T-helper 1 cell treated with Interleukin-12 subunit alpha and Interleukin-12 subunit beta and Interleukin-4 antibody, amounts not matched to agents 30 ng/mL and 1 ng/mL, for 36 hours (primary cell): ENCODE results near the gene ZNF396. TPM values are rescaled to one million over a fixed set of nuclear protein-coding genes. Genes with fewer than 3 reads are reported as not detected.

Experiments used
- intact Hi-C: fragments of 100-400 bp; cut with micrococcal nuclease; formaldehyde crosslinking; loops from one replicate; pipeline ENCODE4 v1.15.1; 2024
- total RNA-seq: library from RNA; stranded (reverse); gene quantifications from 2 replicates; pipeline ENCODE4 v1.2.3, GENCODE V29; 2022

Gene ZNF396
- total RNA-seq, 1 donor from 2014 or later: 0.66 TPM

DNA sequence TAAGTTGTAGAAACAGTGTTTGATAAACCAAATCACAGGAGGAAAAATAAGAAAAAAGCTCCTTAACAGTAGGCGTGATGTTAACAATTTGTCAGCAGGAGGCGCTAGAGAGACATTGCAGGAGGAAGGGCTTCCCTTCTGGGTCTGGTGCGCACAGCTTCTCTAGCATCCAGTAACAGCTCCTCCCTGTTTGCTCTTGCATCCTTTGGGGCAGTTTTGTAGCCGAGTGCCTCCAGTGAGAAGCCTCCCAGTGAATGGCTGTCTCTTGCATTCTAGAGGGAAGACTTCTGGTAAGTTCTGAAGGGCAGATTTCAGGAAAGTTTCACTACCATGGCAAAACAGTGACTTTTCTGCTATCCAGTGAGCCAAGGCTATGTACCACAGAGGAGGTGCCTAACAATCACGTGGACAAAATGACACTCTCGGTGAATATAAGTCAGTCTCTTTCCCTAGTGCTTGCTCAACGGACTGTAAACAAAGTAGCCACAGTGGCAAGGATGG lies 9.5 kb upstream of the ZNF396 start:
- intact Hi-C loops: loop anchor here (1.0 to 10.0 kb wide), 9 partner anchors 22 to 898 kb away; partner anchors contain the start of genes RMP24 and ZNF24

DNA sequence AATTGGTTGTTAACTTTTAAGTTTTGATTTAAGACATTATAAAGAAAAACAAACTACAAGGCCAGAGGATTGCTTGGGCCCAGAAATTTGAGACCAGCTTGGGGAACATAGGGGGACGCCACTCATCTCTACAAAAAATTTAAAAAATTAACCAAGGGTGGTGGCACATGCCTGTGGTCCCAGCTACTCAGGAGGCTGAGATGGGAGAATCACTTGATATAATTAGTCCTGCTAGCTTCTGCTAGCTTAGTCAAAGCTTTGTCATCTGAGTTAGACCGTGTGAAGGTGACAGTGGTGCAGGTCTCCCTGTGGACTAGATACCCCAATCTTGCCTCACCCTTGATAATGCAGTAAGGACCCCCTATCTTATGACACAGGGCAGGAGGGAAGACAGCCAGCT lies 6.0 kb upstream of the ZNF396 start:
- intact Hi-C loops: loop anchor here (10.0 kb wide), 1 partner anchor 518 kb away; no protein-coding TSS in a partner anchor

DNA sequence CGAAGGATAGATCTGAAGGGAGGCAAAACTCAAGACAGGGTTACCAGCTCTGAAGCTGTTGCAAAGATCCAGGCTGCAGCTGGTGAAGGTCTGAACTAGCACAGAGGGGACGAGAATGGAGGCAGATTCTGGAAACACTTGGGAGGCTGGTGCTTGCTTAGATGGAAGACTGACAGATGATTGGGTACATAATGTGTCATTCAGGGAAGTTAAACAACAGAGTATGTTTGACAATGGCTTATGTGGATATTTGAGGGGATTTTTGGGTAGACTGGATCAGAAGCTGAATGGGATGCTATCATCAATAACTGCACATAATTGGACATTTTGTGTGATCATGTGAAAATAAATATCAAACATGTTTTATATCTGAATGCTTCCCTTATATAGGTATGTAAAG lies 2.3 kb upstream of the ZNF396 start:
- intact Hi-C loops: no loop called here

DNA sequence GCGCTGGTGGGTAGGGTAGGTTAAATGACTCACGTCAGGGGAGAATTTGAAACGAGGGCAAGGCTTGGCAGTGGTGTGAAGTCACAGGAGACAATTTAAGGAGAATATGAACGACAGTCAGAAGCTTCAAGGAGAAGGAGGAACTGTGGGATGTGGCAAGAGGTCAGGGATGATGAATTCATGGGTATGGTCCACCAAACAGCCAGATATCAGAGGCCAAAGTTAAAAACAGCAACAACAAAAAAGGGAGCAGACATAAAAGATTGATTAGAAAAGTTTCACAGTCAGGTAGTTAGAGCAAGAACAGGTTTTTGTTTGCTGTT lies 1.4 kb upstream of the ZNF396 start:
- intact Hi-C loops: no loop called here

DNA sequence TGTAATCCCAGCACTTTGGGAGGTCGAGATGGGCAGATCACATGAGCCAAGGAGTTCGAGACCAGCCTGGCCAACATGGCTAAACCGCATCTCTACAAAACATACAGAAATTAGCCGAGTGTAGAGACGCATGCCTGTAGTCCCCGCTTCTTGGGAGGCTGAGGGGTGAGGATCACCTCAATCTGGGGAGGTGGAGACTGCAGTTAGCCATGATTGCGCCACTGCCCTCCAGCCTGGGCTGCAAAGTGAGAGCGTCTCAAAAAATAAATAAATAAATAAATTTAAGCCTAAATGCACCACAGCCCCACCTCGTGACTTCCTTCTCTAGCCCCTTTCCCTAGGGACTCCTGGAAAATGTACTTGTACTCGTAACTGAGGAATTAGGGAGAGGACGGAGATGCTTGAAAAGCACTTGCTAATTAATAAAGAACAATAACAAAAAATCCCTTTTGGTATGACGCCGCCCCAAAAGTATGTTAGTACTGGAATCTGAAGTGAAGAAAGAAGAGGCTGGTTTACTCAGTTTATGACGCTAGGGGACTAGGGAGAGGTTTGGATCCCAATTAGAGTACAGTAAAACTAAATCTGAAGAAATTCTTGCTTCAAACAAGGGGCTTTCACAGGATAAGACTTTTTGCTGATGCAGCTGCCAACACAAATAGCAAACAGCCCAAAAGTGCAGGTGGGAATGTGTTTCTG lies 887 bp upstream of the ZNF396 start:
- intact Hi-C loops: loop anchor here (1.0 to 2.0 kb wide), 2 partner anchors 119 to 138 kb away; partner anchors contain the start of gene INO80C

DNA sequence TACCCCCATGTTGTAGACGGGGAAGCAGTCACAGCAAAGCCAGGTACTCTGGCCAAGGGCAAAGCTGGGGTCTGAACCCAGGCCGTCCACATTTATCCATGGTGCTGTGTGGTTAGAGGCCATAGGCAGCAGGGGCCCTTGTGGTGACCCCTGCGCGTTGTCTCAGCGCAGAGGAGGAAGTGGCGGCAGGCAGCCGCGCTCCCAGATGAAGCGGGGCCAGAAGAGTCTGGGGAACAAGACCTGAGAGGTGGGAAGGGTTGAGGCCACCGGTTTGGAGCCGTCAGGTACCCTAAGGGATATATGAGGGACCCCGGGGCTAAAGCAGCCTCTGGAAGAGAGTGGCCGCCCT lies 770 bp downstream of the ZNF396 start:
- intact Hi-C loops: loop anchor here (1.0 to 2.0 kb wide), 4 partner anchors 32 to 145 kb away; partner anchors contain the start of genes INO80C, ZNF24 and ZSCAN30

DNA sequence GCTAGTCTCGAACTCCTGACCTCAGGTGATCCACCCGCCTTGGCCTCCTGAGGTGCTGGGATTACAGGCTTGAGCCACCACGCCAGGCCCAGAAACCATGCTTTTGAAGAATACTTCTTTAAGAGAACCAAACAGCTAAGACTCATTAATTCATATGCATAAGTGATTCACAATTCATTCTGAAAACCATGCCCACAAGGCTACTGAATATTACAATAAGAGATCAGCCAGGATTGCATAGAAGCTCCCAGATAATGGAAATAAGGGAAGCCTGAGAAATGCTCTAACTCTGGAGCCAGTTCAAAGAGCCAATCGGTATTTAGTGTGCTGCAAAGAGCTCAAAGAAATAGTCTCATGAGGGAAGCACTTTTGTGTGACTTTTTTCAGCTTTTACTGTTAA lies 2.4 kb downstream of the ZNF396 start:
- intact Hi-C loops: no loop called here

DNA sequence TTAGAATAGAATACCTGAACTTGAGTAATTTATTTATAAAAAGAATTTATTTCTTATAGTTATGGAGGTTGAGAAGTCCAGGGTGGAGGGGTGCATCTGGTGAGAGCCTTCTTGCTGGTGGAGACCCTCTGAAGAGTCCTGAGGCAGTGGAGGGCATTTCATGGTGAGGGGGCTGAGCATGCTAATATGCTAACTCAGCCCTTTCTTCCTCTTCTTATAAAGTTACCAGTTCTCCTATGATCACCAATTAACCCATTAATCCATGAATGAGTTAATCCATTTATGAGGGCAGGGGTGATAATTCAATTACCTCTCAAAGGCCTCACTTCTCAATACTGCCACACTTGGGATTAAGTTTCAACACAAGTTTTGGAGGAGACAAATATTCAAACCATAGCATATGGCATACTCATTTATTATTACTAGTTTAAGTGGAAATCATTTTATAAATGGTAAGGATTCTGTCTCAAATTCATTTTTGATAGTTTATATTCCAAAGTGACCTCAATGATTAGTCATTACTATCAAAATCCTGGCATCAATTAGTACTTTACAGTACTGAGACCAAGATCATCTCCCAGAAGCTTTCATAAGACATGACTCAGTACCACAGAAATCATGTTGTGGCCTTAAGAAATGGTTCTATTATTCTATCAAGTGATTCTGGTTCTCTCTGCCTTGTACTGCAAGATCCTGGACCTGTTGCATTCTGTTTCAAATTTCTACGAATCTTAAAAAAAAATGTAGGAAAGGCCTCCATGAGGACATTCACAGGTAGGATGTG lies 5.5 kb downstream of the ZNF396 start:
- intact Hi-C loops: no loop called here

DNA sequence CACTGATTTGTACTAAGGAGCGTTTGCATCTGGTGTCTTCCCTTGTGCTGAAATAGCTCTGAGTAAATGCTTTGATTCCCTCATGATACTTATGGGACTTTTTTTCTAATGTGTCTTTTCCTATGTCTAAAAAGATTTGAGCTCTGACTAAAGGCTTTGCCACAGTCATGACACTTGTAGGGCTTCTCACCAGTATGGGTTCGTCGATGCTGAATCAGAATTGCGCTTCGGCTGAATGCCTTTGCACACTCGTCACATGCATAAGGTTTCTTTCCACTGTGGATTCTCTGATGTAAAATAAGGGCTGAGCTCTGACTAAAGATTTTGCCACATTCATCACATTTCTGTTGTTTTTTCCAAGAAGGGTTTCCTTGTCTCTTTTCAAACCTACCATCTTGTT lies 8.0 kb downstream of the ZNF396 start:
- intact Hi-C loops: no loop called here

DNA sequence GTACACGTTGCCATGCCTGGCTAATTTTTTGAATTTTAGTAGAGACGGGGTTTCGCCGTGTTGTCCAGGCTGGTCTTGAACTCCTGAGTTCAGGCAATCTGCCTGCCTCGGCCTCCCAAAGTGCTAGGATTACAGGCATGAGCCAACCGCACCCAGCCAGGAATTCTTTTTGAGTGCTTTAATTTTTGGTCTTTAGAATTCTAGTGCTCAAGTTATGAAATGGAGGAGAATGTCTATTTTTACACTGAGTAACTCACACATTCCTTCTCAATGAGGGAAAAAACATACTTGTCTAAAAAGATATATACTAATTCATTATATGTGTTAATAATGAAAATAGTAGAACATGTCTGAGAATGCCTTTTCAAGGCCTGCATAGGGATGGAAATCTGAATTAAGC lies 8.5 kb downstream of the ZNF396 start:
- intact Hi-C loops: no loop called here

DNA sequence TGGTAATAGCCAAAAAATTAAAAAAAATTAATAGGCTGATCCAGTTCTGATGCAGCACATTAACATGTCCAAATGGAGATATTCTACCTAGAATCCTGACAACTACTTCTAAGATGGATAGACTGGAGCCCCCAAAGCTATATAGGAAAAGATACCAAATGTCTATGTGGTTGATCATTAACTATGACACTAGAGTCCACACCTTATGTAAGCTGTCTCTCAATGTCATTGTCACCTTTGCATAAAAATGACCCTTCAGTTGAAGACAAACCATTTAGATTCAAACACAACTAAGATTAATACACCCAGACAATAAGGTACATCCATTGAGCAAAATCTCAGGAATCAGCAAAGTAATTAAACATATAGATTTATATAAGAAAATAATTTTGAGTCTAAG lies 14.6 kb downstream of the ZNF396 start:
- intact Hi-C loops: no loop called here

DNA sequence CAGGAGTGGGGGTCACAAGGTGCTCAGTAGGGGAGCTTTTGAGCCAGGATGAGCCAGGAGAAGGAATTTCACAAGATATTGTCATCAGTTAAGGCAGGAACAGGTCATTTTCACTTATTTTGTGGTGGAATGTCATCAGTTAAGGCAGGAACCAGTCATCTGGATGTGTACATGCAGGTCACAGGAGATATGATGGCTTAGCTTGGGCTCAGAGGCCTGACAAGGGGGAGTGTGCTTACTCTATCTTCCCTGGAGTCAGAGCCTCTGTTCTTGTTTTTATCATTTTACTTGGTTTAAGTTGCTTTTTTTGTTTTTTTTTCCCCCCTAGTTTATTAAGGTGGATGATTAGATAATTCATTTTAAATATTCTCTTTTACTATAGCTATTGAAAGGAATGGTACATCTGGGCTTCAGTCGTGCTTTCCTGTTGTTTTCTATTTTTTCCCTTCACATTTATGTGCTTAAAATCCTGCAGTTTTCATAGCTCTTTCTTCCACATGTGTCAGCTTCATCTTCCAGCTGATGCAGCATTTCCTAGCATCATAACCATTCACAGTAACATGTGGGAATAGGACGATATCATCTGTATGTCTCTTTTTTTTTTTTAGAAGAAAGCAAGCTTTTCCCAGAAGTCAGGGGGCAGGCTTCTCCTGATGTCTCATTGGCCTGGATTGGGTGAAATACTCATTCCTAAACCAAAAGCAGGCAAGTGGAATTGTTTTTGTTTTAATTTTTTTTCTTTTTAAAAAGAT lies 15.4 kb downstream of the ZNF396 start:
- intact Hi-C loops: no loop called here

DNA sequence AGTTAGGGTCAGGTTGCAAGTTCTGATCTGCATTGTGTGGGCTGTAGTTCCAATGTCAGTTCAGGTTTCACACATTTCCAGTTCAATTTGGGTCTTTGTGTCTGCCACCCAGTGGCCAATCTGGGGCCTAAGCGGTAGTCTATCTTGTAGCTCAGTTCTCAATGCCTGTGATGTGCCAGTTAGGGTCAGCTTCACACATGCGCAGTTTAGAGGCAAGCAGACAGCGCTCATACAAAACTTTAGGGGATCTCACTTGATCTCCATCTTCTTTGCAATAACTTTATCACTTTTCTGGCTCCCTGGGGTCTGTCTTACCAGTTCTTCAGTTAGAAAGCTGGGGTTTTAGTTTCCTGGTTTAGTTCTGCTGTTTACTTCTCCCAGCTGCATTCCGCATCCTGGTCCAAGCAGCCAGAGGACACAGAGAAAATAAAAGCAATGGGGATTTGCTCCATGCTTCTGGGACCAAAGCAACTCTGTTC lies 22.0 kb downstream of the ZNF396 start:
- intact Hi-C loops: loop anchor here (1.0 kb wide), 5 partner anchors 11 to 349 kb away; partner anchors contain the start of genes ZNF24 and ZSCAN30

DNA sequence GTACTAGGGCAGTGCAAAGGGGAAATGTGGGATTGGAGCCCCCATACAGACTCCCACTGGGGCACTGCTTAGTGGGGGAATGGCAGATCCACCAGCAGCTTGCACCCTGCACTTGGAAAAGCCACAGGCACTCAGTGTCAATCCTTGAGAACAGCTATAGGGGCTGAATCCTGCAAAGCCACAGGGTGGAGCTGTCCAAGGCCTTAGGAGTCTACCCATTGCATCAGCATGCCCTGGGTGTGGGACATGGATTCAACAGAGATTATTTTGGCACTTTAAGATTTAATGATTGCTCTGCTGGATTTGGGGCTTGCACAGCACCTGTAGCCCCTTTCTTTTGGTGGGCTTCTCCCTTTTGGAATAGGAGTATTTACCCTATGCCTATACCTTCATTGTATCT lies 24.4 kb downstream of the ZNF396 start:
- intact Hi-C loops: no loop called here

DNA sequence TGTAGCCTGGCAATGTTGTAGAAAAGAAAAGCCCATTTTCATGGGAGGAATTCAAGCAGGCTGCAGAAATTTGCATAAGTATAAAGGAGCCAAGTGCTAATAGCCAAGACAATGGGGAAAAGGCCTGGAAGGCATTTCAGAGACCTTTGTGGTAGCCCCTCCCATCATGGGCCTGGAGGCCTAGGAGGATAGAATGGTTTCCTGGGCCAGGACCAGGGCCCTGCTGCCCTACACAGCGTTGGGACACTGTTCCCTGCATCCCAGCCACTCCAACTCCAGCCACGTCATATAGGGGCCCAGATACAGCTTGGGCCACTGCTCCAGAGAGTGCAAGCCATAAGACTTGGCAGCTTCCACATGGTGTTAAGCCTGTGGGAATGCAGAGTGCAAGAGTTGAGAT lies 24.9 kb downstream of the ZNF396 start:
- intact Hi-C loops: no loop called here

DNA sequence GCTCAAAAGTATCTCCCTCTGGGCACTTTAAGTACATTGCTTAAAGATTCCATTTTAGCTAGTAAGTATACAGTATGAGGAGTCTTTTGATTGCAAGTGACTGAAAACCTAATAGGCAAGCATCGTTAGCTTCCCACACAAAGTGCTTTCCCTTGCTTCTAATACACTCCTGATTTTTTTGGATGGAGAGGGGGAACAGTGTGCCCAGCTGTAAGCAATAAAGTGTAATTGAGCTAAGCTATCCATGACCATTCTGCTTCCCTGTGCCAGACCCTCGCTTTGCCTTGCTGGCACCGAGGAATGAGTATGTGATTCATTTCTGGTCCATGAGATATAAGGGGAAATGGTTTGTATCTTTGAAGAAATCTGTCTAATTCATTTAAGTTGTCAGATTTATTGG lies 29.1 kb downstream of the ZNF396 start:
- intact Hi-C loops: no loop called here

DNA sequence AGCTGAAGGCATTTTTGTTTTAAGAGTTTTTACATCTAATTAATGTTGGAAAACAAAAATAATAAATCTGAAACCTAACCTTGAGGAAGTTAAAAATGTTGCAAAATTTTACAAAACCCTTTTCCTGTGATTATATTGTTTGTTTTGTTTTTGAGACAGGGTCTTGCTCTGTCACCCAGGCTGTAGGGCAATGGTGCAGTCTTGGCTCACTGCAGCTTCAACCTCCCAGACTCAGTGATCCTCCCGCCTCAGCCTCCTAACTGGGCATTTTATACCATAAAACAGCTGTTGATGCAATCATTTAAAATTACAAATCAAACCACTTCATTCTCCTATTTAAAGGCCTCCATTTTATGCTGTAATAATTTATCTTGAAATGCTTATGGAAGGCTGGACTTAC lies 31.2 kb downstream of the ZNF396 start:
- intact Hi-C loops: loop anchor here (2.0 kb wide), 1 partner anchor 721 kb away; the partner anchor contains the start of gene RPRD1A

DNA sequence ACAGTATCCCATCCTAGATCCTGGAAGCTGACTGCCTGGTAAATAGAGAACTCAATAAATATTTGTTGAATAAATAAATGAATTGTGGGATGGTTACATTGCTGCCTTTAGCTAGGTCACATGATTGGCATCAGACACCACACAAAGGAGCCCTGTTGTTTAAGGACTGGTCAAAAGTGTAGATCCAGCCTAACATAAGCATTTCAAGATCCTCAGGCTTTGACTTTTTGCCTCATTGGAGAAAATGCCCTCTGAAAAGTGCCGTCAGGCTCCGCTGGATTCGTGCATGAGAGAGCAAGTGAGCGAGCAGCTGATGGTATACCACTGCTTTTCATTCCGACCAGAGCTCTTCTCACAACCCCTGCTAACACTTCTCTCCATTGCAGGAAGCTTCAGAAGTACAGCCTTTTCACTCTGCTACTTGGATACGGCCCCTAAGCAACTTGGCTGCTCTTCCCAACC lies 31.6 kb downstream of the ZNF396 start:
- intact Hi-C loops: loop anchor here (2.0 kb wide), 1 partner anchor 721 kb away; the partner anchor contains the start of gene RPRD1A

DNA sequence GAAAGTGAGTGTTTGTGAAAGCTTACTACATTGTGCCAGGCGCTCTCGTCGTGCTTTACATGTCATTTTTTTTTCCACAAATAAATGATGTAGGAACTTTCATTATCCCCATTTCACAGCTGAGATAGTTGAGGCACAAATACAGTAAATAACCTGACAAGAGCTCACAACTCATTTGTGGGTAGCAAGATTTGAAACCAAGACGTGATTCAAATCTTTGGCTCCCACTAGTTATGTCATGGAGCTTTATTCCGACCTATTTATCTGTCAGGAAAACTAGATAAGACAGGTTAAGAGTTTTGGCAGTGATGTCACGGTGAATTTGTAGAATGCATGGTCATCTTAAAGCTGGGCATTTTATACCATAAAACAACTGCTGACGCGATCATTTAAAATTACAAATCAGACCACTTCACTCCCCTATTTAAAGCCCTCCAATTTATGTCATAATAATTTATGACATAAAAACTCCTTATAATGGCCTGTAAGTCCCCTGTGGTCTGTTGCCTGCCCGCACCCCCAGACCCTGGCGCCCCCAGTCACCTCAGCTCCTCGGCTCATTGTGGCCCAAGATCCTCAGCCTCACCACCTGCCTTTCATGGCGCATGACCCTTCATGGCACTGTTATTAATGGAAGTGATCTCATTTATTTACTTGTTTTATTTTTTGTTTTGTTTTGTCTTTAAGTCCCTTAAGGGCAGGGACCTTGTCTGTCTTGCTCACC lies 32.2 kb downstream of the ZNF396 start:
- intact Hi-C loops: loop anchor here (1.0 to 5.0 kb wide), 18 partner anchors 10 to 784 kb away; partner anchors contain the start of genes ELP2, INO80C, MAPRE2 and RMP24

DNA sequence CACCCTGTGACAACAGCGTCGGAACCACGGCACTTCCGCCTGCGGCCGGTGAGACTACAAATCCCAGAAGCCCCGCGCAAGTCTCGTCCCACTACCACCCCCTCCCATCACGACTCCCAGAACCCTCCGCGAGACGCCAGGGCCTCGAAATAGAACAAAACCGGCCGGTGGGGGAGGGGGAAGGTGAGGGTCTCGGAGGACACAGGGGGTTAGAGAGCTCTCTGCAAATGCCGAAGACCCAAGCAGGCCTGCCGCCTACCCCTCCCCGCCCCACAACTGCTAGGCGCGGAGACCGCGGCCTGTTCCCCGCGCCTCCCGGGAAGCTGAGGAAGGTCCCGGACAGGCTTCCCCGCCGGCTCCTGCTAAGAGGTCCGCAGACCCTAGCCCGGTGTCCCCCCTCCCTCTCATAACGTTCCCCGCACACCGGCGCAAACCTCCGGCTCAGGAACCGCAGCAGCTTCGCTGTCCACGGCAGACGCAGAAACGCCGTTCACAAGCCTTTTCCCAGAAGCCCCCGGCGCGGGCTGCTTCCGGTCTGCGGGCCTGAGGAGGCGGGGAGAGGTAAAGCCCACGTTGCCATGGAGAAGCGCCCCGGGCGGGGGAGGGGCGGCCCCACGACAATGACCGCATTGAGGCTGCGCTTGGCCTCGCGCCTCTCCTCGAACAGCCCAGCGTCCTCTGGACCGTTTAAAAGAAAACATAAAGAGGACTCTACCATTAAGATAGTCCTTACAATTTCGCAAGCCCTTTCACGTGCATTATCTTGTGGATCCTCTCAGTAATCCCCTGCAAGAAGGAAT lies 33.0 kb downstream of the ZNF396 start, which contains the start of gene ZNF24:
ZNF24 (minus strand) TSS at position 485 of the 800 bp plus-strand sequence. CDS start 3,770 bp downstream, outside the sequence.
- intact Hi-C loops: loop anchor here (1.0 to 5.0 kb wide), 19 partner anchors 9 to 785 kb away; partner anchors contain the start of genes ELP2, INO80C, MAPRE2 and RMP24
